Nephron (organoid): ENCODE measurements around the gene MACROD2.

Source experiments
- H3K27ac Mint-ChIP-seq, 3 experiments: 2 replicates each; pipeline ENCODE4 v1.8.0; 2020; ENCODE audit warnings: mixed read lengths in 3 of 3, mild to moderate bottlenecking in 2 of 3, moderate library complexity in 1 of 3
- H3K27me3 Mint-ChIP-seq: 2 replicates; pipeline ENCODE4 v1.8.0; 2021; ENCODE audit warnings: low read depth, mild to moderate bottlenecking, moderate library complexity, mixed read lengths
- H3K36me3 Mint-ChIP-seq: 2 replicates; pipeline ENCODE4 v1.8.0; 2020; ENCODE audit warnings: low read depth, mixed read lengths
- H3K4me1 Mint-ChIP-seq: 2 replicates; pipeline ENCODE4 v1.8.0; 2020; ENCODE audit warnings: mixed read lengths
- H3K4me3 Mint-ChIP-seq, 3 experiments: 2 replicates each; pipeline ENCODE4 v1.8.0; 2020; ENCODE audit warnings: mild to moderate bottlenecking in 3 of 3, mixed read lengths in 3 of 3, moderate library complexity in 2 of 3
- H3K9me3 Mint-ChIP-seq: 2 replicates; pipeline ENCODE4 v1.8.0; 2020; ENCODE audit warnings: mixed read lengths
- TF ChIP-seq, protein P1 (sequence below), 3 experiments: fragments of 200-600 bp; sonication (generic); IDR thresholded peaks; one replicate each; pipeline ENCODE4 v1.5.0; 2021; ENCODE audit warnings: antibody characterized with exemption in 3 of 3; ENCODE audit not compliant: unreplicated experiment in 3 of 3

The MACROD2 gene

DNA sequence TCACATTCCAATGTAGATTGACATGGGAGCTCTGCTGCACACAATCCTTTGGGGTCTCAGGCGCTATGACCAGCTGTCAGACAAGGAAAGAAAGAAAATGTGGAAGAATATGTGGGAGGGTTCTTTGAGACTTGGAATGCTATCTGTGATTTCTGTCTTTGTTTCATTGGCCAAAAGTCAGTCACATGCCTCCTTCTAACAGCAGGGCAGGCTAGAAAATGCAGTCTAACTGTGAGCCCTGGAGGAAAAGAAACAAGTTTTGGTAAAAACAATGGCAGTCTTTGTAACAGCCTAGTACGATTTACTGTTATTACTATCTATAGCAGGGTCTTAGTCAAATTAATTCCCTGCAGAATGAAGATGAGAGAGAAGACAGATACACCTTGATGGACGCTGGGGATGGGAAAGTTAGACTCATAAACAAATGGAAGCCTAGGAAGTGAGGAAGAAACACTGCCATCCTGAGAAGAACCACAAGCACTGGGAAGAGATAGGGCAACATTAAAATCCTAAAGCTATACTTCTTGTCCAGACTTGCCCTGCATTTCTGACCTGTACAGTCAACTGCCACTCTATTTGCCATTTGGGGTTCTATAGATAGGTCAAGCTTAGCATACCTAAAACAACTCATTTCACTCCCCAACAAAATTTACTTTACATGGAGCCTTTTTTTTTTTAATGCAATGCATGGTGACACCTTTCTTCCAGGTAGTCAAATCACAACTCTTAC, 1744.9 kb downstream of the MACROD2 start:
- Mint-ChIP-seq H3K36me3 (no peaks in the 10 kb centered on the region), H3K27ac (no peak overlapping the region), H3K4me3 (no peak overlapping the region), H3K27me3 (peaks cover 4% of the 10 kb centered on the region), H3K9me3 (no peaks in the 10 kb centered on the region), H3K4me1 (no peaks in the 10 kb centered on the region)
- TF ChIP-seq, protein P1, sequence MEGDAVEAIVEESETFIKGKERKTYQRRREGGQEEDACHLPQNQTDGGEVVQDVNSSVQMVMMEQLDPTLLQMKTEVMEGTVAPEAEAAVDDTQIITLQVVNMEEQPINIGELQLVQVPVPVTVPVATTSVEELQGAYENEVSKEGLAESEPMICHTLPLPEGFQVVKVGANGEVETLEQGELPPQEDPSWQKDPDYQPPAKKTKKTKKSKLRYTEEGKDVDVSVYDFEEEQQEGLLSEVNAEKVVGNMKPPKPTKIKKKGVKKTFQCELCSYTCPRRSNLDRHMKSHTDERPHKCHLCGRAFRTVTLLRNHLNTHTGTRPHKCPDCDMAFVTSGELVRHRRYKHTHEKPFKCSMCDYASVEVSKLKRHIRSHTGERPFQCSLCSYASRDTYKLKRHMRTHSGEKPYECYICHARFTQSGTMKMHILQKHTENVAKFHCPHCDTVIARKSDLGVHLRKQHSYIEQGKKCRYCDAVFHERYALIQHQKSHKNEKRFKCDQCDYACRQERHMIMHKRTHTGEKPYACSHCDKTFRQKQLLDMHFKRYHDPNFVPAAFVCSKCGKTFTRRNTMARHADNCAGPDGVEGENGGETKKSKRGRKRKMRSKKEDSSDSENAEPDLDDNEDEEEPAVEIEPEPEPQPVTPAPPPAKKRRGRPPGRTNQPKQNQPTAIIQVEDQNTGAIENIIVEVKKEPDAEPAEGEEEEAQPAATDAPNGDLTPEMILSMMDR (IDR thresholded peaks at IDR 0.05; ENCODE audit: unreplicated experiment in 3 of 3), result no peak

DNA sequence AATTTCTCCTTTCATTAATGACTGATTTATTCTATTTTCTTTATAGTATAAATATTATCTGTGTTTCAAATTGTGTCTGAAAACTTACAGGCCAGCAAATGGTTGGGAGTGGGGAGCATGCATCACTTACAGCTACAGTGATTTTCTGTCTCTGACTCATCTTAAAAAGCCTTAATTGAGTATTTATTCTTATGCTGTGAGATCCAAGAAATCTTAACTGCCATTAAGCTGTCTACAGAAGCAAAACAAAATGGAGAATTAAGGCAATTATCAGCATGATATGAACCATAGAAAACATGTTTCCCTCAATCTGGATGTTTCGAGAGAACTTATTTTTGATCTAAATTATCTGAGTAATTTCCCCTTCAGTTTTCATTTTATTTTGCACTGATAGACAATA, 1746.8 kb downstream of the MACROD2 start:
- Mint-ChIP-seq H3K27me3 (peaks cover 4% of the 10 kb centered on the region), H3K4me3 (no peak overlapping the region), H3K9me3 (peaks cover 4% of the 10 kb centered on the region), H3K27ac (no peak overlapping the region), H3K4me1 (no peaks in the 10 kb centered on the region), H3K36me3 (peaks cover 4% of the 10 kb centered on the region)
- TF ChIP-seq, protein P1 (IDR thresholded peaks at IDR 0.05; ENCODE audit: unreplicated experiment in 3 of 3), result no peak

DNA sequence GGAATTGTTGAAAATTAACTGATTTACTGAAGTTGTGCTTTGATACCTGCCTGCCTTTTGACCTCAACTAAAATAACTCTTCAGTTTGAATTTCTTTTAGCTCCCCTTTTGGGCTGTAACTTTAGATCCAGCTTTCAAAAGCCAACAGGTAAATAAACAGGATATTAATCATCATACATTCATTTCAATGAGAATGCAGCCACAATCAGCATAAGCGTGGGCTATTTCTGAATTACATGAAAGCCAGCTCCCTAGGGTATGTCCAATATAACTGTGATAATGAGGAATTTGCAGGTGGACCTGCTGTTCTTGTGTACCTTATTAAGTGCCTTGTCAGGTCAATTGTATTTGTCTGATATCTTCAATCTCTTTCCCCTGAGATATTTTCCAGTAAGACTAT, 1747.3 kb downstream of the MACROD2 start:
- no peak overlapping the region for H3K27ac Mint-ChIP-seq
- TF ChIP-seq, protein P1 (IDR thresholded peaks at IDR 0.05; ENCODE audit: unreplicated experiment in 3 of 3), result no peak
- no peaks in the 10 kb centered on the region for H3K4me1 Mint-ChIP-seq
- H3K36me3 Mint-ChIP-seq, result peaks cover 4% of the 10 kb centered on the region
- H3K27me3 Mint-ChIP-seq, result peaks cover 4% of the 10 kb centered on the region
- peaks cover 4% of the 10 kb centered on the region for H3K9me3 Mint-ChIP-seq
- H3K4me3 Mint-ChIP-seq, result no peak overlapping the region

DNA sequence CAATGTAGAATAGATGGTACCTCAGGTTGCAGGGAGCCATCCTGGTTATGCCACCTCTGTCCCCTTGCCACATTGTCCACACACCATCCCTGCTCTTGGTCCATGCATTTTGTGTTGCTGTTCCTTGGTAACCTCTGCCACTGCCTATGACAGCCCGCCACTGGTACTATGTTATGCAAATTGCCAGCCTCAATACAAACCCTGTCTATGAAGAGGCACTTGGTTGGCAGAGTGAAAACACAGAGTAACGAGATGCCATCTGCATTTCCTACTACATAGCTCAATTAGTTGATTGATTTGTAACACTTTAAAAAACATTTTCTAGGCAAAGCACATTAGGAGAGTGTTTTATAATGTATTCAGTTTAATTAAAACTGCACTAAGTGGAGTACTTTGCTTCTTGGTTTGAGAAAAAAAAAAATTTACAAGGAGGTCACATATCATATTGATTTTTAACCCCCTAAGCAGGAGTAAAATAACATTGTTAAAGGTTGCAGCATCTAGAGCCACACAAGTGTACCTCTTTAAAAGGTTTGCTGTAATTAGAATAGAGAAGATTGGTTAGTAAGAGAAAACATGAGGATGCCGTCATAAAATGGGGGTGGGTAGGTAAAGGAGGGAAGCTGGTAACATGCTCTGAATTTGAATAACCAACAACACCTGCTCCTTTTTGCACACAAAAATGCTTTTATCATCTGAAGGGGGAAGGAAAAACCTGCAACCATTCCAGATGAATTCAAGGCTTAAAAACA, 1760.9 kb downstream of the MACROD2 start:
- H3K4me3 Mint-ChIP-seq, result no peak overlapping the region
- H3K27ac Mint-ChIP-seq, result no peak overlapping the region
- TF ChIP-seq, protein P1 (IDR thresholded peaks at IDR 0.05; ENCODE audit: unreplicated experiment in 3 of 3), result no peak
- H3K36me3 Mint-ChIP-seq, result no peaks in the 10 kb centered on the region
- peaks cover 16% of the 10 kb centered on the region for H3K4me1 Mint-ChIP-seq
- no peaks in the 10 kb centered on the region for H3K27me3 Mint-ChIP-seq
- no peaks in the 10 kb centered on the region for H3K9me3 Mint-ChIP-seq

DNA sequence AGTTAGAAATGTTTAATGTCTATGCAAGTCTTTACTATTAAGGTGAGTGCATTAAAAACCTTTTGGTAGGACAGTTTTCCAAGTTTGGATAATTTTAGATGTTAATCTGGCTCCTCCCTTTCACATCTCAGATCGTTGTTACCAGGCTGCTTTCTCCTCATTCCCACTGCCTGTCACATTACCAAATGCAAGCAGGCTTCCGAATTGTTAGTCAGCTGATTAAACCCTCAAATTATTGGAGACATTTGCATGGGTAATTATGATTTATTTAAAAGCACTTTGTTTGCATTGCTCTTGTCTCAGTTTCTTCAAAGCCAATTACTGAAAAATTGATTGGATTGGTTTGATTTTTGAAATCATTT, 1761.4 kb downstream of the MACROD2 start:
- Mint-ChIP-seq H3K27me3 (no peaks in the 10 kb centered on the region), H3K27ac (no peak overlapping the region), H3K4me1 (peaks cover 21% of the 10 kb centered on the region), H3K36me3 (no peaks in the 10 kb centered on the region), H3K9me3 (no peaks in the 10 kb centered on the region), H3K4me3 (no peak overlapping the region)
- TF ChIP-seq, protein P1 (IDR thresholded peaks at IDR 0.05; ENCODE audit: unreplicated experiment in 3 of 3), result no peak
